Calu3 (cell line): ENCODE results near the gene ADCY6. TPM values are rescaled to one million over a fixed set of nuclear protein-coding genes. Genes with fewer than 3 reads are reported as not detected.

ENCODE experiments used
- BruUV-seq: library from RNA; stranded (reverse); fragments of 400-500 nt; replicated peaks from 2 replicates; lab custom pipeline; 2021; lab: Mats Ljungman, UMichigan
- CTCF ChIA-PET: fragments of 300-600 bp; sonication (Branson Sonifier 250); formaldehyde crosslinking; loops from one replicate; lab custom pipeline; 2022; ENCODE audit warnings: antibody characterized with exemption; lab: Charles Lee
- DNase-seq: peaks from one replicate; pipeline ENCODE4 v3.0.0; 2022
- H3K27ac Mint-ChIP-seq: one replicate; pipeline ENCODE4 v1.8.0; 2022; ENCODE audit warnings: mixed read lengths; ENCODE audit not compliant: unreplicated experiment
- H3K27me3 Mint-ChIP-seq: one replicate; pipeline ENCODE4 v1.8.0; 2022; ENCODE audit warnings: mixed read lengths; ENCODE audit not compliant: unreplicated experiment
- H3K36me3 Mint-ChIP-seq: one replicate; pipeline ENCODE4 v1.8.0; 2022; ENCODE audit warnings: mild to moderate bottlenecking, moderate library complexity, mixed read lengths; ENCODE audit not compliant: insufficient read depth, unreplicated experiment
- H3K4me1 Mint-ChIP-seq: one replicate; pipeline ENCODE4 v1.8.0; 2022; ENCODE audit warnings: mild to moderate bottlenecking, low read depth, mixed read lengths; ENCODE audit not compliant: unreplicated experiment
- H3K4me3 Mint-ChIP-seq: one replicate; pipeline ENCODE4 v1.8.0; 2022; ENCODE audit warnings: mild to moderate bottlenecking, low read depth, moderate library complexity, mixed read lengths; ENCODE audit not compliant: unreplicated experiment
- H3K9me3 Mint-ChIP-seq: one replicate; pipeline ENCODE4 v1.8.0; 2022; ENCODE audit warnings: low read depth, mixed read lengths; ENCODE audit not compliant: unreplicated experiment
- intact Hi-C: fragments of 100-400 bp; cut with micrococcal nuclease; formaldehyde crosslinking; loops from one replicate; pipeline ENCODE4 v1.10.0; 2022; ENCODE audit not compliant: unreplicated experiment
- total RNA-seq: library from RNA; stranded (reverse); gene quantifications from 2 replicates; pipeline ENCODE4 v1.2.3, GENCODE V29; 2022
- TF ChIP-seq, protein P1 (sequence below): fragments of 200-600 bp; IDR thresholded peaks from one replicate; pipeline ENCODE4 v1.8.0; 2022; ENCODE audit warnings: antibody characterized with exemption; ENCODE audit not compliant: unreplicated experiment

Gene ADCY6
- total RNA-seq, 1 experiment from 2014 or later = 42.9 TPM

DNA sequence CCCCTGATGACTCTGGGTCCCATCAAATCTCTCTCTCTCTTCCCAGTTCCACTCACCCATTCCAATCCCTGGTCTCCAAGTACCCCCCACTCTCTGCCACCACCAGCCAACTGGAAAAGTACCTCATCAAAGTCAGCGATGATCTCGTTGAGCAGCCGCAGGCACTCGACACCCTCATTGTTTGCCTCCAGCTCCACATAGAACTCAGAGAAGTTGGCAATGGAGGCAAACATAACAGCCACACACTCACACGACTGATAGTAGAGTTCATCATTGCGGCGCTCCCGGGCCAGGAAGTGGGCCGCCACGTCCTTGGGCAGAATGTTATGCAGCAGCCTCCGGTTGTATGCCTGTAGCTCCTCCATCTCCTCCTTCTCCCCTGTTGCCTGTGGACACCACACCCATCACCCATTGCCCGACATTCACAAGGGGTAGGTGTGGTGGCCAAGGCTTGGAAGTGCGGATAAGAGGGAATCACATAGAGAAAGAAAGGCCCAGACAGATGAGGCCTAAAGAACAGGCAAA lies 17.2 kb downstream of the ADCY6 start:
- CTCF ChIA-PET = no interaction called here
- no peak overlapping the region for H3K27ac Mint-ChIP-seq
- H3K9me3 Mint-ChIP-seq = no peaks in the 10 kb centered on the region
- H3K27me3 Mint-ChIP-seq = no peaks in the 10 kb centered on the region
- peaks cover 9% of the 10 kb centered on the region for H3K36me3 Mint-ChIP-seq
- H3K4me1 Mint-ChIP-seq = no peaks in the 10 kb centered on the region
- no TSS peak for BruUV-seq
- intact Hi-C loops = no loop called here
- TF ChIP-seq, protein P1, sequence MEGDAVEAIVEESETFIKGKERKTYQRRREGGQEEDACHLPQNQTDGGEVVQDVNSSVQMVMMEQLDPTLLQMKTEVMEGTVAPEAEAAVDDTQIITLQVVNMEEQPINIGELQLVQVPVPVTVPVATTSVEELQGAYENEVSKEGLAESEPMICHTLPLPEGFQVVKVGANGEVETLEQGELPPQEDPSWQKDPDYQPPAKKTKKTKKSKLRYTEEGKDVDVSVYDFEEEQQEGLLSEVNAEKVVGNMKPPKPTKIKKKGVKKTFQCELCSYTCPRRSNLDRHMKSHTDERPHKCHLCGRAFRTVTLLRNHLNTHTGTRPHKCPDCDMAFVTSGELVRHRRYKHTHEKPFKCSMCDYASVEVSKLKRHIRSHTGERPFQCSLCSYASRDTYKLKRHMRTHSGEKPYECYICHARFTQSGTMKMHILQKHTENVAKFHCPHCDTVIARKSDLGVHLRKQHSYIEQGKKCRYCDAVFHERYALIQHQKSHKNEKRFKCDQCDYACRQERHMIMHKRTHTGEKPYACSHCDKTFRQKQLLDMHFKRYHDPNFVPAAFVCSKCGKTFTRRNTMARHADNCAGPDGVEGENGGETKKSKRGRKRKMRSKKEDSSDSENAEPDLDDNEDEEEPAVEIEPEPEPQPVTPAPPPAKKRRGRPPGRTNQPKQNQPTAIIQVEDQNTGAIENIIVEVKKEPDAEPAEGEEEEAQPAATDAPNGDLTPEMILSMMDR = no peak
- DNase-seq = no peak
- H3K4me3 Mint-ChIP-seq = no peak overlapping the region

DNA sequence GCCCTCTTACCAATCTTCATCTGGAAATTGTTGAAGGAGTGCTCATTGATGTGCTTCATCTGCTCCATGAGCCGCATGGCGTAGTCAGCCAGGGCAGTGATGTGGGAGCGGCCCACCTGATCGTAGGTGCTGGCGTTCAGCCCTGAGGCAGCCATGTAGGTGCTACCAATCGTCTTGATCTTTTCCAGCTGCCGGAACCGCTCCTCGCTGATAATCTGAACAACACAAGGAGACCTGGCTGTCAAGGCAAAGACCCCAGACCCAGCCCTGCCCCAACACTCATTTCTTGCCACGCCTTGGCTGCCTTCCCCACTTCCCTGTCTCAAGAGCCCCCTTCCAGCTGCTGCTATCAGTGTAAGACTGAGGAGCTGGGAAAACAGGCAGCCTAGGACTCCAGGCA lies 18.1 kb downstream of the ADCY6 start:
- Mint-ChIP-seq H3K27ac (no peak overlapping the region), H3K4me3 (no peak overlapping the region), H3K27me3 (no peaks in the 10 kb centered on the region), H3K36me3 (peaks cover 11% of the 10 kb centered on the region), H3K9me3 (no peaks in the 10 kb centered on the region), H3K4me1 (no peaks in the 10 kb centered on the region)
- DNase-seq = no peak
- intact Hi-C loops = no loop called here
- BruUV-seq = no TSS peak
- TF ChIP-seq, protein P1 = no peak
- CTCF ChIA-PET = no interaction called here

DNA sequence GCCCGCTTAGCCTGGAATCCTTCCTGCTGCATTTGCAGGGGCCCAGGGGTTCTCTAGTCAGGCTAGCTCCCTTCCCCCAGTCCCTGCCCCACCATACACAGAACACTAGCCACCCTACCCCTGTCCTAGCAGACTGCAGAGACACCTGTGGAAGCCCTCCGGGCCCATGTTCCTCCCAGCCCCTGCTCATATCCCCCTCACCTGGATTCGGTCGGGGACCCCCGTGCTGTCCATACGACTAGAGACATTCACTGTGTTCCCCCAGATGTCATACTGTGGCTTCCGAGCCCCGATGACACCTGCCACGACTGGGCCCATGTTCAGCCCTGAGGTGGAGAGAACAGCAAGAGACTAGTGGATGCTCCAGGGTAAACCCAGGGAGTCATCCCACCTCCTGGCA lies 20.2 kb downstream of the ADCY6 start:
- TF ChIP-seq, protein P1 = no peak
- Mint-ChIP-seq H3K27me3 (no peaks in the 10 kb centered on the region), H3K4me3 (no peak overlapping the region), H3K36me3 (peaks cover 3% of the 10 kb centered on the region), H3K27ac (no peak overlapping the region), H3K9me3 (no peaks in the 10 kb centered on the region), H3K4me1 (no peaks in the 10 kb centered on the region)
- CTCF ChIA-PET = no interaction called here
- BruUV-seq = no TSS peak
- DNase-seq = no peak
- intact Hi-C loops = no loop called here

DNA sequence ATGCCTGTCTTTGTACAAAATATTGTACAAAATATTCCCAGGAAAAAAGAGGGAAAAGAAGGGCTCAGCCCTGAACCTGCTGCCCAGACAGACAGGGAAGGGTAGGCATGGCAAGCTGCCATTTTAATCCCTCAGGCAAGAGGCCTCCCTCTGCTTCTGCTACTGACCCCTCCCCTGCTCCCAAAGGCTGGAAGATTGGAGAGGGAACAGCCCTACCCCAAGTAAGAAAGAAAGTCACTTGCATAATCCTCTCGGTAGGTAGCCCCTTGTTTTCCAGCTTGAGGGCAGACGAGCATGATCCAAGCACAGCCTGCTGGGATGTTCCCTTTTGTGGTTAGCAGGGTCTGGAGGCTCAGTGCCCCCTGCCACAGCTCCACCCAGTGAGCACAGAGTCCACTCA lies 20.7 kb downstream of the ADCY6 start:
- H3K4me1 Mint-ChIP-seq = no peaks in the 10 kb centered on the region
- peaks cover 3% of the 10 kb centered on the region for H3K36me3 Mint-ChIP-seq
- TF ChIP-seq, protein P1 = no peak
- no peak for DNase-seq
- no peak overlapping the region for H3K27ac Mint-ChIP-seq
- BruUV-seq = no TSS peak
- intact Hi-C loops = no loop called here
- CTCF ChIA-PET = interaction anchor here (0.5 kb wide), 1 partner anchor 28 kb away, joined by 3 read pairs; no protein-coding TSS in a partner anchor
- H3K9me3 Mint-ChIP-seq = no peaks in the 10 kb centered on the region
- no peak overlapping the region for H3K4me3 Mint-ChIP-seq
- H3K27me3 Mint-ChIP-seq = no peaks in the 10 kb centered on the region
